Adrenal gland (tissue), 5 donors: ENCODE data around the gene ZNF334.

ENCODE experiments used
- POLR2A ChIP-seq, 2 donors: fragments of 450-650 bp; IDR thresholded peaks; one replicate each; pipeline ENCODE4 v1.6.1; 2017; ENCODE audit warnings: antibody characterized with exemption in 2 of 2, mild to moderate bottlenecking in 2 of 2, moderate library complexity in 1 of 2
- TF ChIP-seq, protein P1 (sequence below), 6 experiments: fragments of 450-650 bp in 4 of 6; fragments of 200-600 bp in 2 of 6; sonication (generic) in 1 of 6; IDR thresholded peaks; 1 replicate in 5 of 6; 2 replicates in 1 of 6; pipeline versions ENCODE4 v1.5.1 to v1.8.0; 2016 to 2021; ENCODE audit warnings: antibody characterized with exemption in 6 of 6, mild to moderate bottlenecking in 2 of 6, moderate library complexity in 1 of 6
- donor health status: DM: no; HTN: no; CAD: no.

GRCh38 chr20:46545827-46546138 is 32.4 kb upstream of the ZNF334 start:
- TF ChIP-seq POLR2A (IDR thresholded peaks at IDR 0.05), result no peak
- TF ChIP-seq, protein P1, sequence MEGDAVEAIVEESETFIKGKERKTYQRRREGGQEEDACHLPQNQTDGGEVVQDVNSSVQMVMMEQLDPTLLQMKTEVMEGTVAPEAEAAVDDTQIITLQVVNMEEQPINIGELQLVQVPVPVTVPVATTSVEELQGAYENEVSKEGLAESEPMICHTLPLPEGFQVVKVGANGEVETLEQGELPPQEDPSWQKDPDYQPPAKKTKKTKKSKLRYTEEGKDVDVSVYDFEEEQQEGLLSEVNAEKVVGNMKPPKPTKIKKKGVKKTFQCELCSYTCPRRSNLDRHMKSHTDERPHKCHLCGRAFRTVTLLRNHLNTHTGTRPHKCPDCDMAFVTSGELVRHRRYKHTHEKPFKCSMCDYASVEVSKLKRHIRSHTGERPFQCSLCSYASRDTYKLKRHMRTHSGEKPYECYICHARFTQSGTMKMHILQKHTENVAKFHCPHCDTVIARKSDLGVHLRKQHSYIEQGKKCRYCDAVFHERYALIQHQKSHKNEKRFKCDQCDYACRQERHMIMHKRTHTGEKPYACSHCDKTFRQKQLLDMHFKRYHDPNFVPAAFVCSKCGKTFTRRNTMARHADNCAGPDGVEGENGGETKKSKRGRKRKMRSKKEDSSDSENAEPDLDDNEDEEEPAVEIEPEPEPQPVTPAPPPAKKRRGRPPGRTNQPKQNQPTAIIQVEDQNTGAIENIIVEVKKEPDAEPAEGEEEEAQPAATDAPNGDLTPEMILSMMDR (IDR thresholded peaks at IDR 0.05), result no peak
